Upper lobe of right lung (tissue), 1 donor: ENCODE data around the gene COQ8A. TPM values are rescaled to one million over a fixed set of nuclear protein-coding genes. Genes with fewer than 3 reads are reported as not detected.

Source experiments
- ATAC-seq: fragments of 200-7000 bp; cut with Tn5 transposase; one replicate; pipeline ENCODE4 v1.9.1; 2020; ENCODE audit warnings: mild to moderate bottlenecking, moderate library complexity
- DNase-seq: peaks from one replicate; pipeline ENCODE4 v3.0.0-alpha.2; 2020
- H3K27ac ChIP-seq: fragments of 200-600 bp; one replicate; pipeline ENCODE4 v1.8.0; 2022
- H3K27me3 ChIP-seq: fragments of 200-600 bp; one replicate; pipeline ENCODE4 v1.8.0; 2022; ENCODE audit warnings: mild to moderate bottlenecking
- H3K36me3 ChIP-seq: fragments of 200-600 bp; one replicate; pipeline ENCODE4 v1.8.0; 2022
- H3K4me1 ChIP-seq: fragments of 200-600 bp; one replicate; pipeline ENCODE4 v1.8.0; 2022
- H3K4me3 ChIP-seq: fragments of 200-600 bp; one replicate; pipeline ENCODE4 v1.8.0; 2022; ENCODE audit warnings: mild to moderate bottlenecking
- H3K9me3 ChIP-seq: fragments of 200-600 bp; one replicate; pipeline ENCODE4 v1.8.0; 2022
- CTCF ChIP-seq: fragments of 200-600 bp; IDR thresholded peaks from one replicate; pipeline ENCODE4 v1.8.0; 2022; ENCODE audit warnings: antibody characterized with exemption
- intact Hi-C: fragments of 100-400 bp; cut with DNase I; formaldehyde crosslinking; loops from one replicate; pipeline ENCODE4 v1.11.0; 2022
- total RNA-seq: library from RNA; stranded (reverse); fragmentation: NEBNext Ultra II Directional; extraction: Animal tissue kit (Norgen Biotek cat#: 25700); gene quantifications from one replicate; pipeline ENCODE4 v1.2.1, GENCODE V29; 2021
- donor health status: DM: no; HTN: yes; CAD: no; lungs with severe emphysema.

COQ8A gene
- total RNA-seq, 1 donor from 2014 or later: 30.6 TPM

GRCh38 chr1:226939438-226940028 lies 561 bp upstream of the COQ8A start:
- no peaks in the 10 kb centered on the region for H3K27me3 ChIP-seq
- intact Hi-C loops: no loop called here
- peak overlapping the region; percentile 83 for H3K4me3 ChIP-seq
- H3K4me1 ChIP-seq: peaks cover 31% of the 10 kb centered on the region
- DNase-seq (peak; percentile 89), ATAC-seq (peak; percentile 46)
- H3K27ac ChIP-seq: peak overlapping the region; percentile 99
- TF ChIP-seq CTCF: no peak
- H3K36me3 ChIP-seq: no peaks in the 10 kb centered on the region
- H3K9me3 ChIP-seq: peaks cover 5% of the 10 kb centered on the region

GRCh38 chr1:226940806-226941067 lies 643 bp downstream of the COQ8A start:
- Histone ChIP-seq H3K36me3 (no peaks in the 10 kb centered on the region), H3K4me1 (peaks cover 39% of the 10 kb centered on the region), H3K27ac (peak overlapping the region; percentile 99), H3K27me3 (no peaks in the 10 kb centered on the region), H3K4me3 (peak overlapping the region; percentile 83), H3K9me3 (no peaks in the 10 kb centered on the region)
- ATAC-seq (no peak), DNase-seq (no peak)
- intact Hi-C loops: no loop called here
- no peak for TF ChIP-seq CTCF

GRCh38 chr1:226942392-226942791 lies 2.3 kb downstream of the COQ8A start:
- Histone ChIP-seq H3K27ac (no peak overlapping the region), H3K9me3 (no peaks in the 10 kb centered on the region), H3K36me3 (no peaks in the 10 kb centered on the region), H3K27me3 (no peaks in the 10 kb centered on the region), H3K4me1 (peaks cover 50% of the 10 kb centered on the region), H3K4me3 (no peak overlapping the region)
- intact Hi-C loops: no loop called here
- DNase-seq (no peak), ATAC-seq (no peak)
- TF ChIP-seq CTCF: no peak

GRCh38 chr1:226943156-226943555 lies 3.1 kb downstream of the COQ8A start:
- Histone ChIP-seq H3K9me3 (no peaks in the 10 kb centered on the region), H3K4me1 (peaks cover 48% of the 10 kb centered on the region), H3K27me3 (no peaks in the 10 kb centered on the region), H3K36me3 (no peaks in the 10 kb centered on the region), H3K27ac (no peak overlapping the region), H3K4me3 (no peak overlapping the region)
- ATAC-seq (no peak), DNase-seq (no peak)
- TF ChIP-seq CTCF: no peak
- intact Hi-C loops: no loop called here

- no peaks in the 10 kb centered on the region for H3K36me3 ChIP-seq
- H3K9me3 ChIP-seq: no peaks in the 10 kb centered on the region
- no peak overlapping the region for H3K27ac ChIP-seq
- peaks cover 43% of the 10 kb centered on the region for H3K4me1 ChIP-seq
- DNase-seq (no peak), ATAC-seq (no peak)
- intact Hi-C loops: no loop called here
- no peak for TF ChIP-seq CTCF
- no peaks in the 10 kb centered on the region for H3K27me3 ChIP-seq
- H3K4me3 ChIP-seq: no peak overlapping the region
Observed at GRCh38 chr1:226943927-226944326, 3.8 kb downstream of the COQ8A start.
